ENCODE measurements around the gene FAM111A. TPM values are rescaled to one million over a fixed set of nuclear protein-coding genes. Genes with fewer than 3 reads are reported as not detected.

Gene FAM111A
- total and polyA plus RNA-seq, 10 of the 15 experiments (the other 5 are each of a cell fraction or from before 2014, with no cell fraction given) = 26.6 to 95.0 (median 67.5) TPM

DNA sequence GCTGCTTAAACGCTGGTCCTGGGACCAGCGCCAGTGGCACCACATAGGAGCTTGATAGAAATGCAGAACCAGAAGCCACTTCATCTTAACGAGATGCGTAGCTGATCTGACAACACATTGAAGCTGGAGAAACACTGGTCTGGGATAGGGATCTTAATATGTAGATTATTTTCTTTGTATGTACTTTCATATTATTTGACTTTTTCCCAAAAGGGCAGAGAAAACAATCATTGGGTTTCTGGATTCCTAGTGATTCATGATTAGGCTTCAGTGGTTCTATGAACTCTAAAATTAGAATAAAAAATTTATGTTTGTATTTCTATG lies 57.7 kb downstream of the FAM111A start (continued):
- TF ChIP-seq, protein P1, sequence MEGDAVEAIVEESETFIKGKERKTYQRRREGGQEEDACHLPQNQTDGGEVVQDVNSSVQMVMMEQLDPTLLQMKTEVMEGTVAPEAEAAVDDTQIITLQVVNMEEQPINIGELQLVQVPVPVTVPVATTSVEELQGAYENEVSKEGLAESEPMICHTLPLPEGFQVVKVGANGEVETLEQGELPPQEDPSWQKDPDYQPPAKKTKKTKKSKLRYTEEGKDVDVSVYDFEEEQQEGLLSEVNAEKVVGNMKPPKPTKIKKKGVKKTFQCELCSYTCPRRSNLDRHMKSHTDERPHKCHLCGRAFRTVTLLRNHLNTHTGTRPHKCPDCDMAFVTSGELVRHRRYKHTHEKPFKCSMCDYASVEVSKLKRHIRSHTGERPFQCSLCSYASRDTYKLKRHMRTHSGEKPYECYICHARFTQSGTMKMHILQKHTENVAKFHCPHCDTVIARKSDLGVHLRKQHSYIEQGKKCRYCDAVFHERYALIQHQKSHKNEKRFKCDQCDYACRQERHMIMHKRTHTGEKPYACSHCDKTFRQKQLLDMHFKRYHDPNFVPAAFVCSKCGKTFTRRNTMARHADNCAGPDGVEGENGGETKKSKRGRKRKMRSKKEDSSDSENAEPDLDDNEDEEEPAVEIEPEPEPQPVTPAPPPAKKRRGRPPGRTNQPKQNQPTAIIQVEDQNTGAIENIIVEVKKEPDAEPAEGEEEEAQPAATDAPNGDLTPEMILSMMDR (IDR thresholded peaks at IDR 0.05 in 2 of 3, conservative IDR thresholded peaks at IDR 0.05 in 1 of 3; ENCODE audit: control insufficient read depth in 2 of 3, extremely low read depth in 1 of 3, insufficient read depth in 1 of 3, low read depth in 3 of 3, low read length in 3 of 3) = peak in 2 of 3 experiments; percentile 14 to 17; a peak in 2 of 6 replicates
- TF ChIP-seq, protein P2, sequence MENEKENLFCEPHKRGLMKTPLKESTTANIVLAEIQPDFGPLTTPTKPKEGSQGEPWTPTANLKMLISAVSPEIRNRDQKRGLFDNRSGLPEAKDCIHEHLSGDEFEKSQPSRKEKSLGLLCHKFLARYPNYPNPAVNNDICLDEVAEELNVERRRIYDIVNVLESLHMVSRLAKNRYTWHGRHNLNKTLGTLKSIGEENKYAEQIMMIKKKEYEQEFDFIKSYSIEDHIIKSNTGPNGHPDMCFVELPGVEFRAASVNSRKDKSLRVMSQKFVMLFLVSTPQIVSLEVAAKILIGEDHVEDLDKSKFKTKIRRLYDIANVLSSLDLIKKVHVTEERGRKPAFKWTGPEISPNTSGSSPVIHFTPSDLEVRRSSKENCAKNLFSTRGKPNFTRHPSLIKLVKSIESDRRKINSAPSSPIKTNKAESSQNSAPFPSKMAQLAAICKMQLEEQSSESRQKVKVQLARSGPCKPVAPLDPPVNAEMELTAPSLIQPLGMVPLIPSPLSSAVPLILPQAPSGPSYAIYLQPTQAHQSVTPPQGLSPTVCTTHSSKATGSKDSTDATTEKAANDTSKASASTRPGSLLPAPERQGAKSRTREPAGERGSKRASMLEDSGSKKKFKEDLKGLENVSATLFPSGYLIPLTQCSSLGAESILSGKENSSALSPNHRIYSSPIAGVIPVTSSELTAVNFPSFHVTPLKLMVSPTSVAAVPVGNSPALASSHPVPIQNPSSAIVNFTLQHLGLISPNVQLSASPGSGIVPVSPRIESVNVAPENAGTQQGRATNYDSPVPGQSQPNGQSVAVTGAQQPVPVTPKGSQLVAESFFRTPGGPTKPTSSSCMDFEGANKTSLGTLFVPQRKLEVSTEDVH (IDR thresholded peaks at IDR 0.05; ENCODE audit: low read depth, partially characterized antibody) = no peak
- no peak for TF ChIP-seq NR2C1 (IDR thresholded peaks at IDR 0.05)
- no peak for TF ChIP-seq PAX5 (IDR thresholded peaks at IDR 0.05; ENCODE audit: borderline replicate concordance, low read depth, low read length)
- no peak for TF ChIP-seq BACH1 (IDR thresholded peaks at IDR 0.05; ENCODE audit: borderline replicate concordance)
- TF ChIP-seq FOXM1 (IDR thresholded peaks at IDR 0.05; ENCODE audit: low read depth, low read length) = no peak
- TF ChIP-seq WRNIP1 (IDR thresholded peaks at IDR 0.05; ENCODE audit: borderline replicate concordance, low read depth, low read length) = no peak
- TF ChIP-seq CREB1 (IDR thresholded peaks at IDR 0.05; ENCODE audit: low read depth) = no peak
- no peak for TF ChIP-seq PAX8 (IDR thresholded peaks at IDR 0.05)
- TF ChIP-seq HDAC6 (IDR thresholded peaks at IDR 0.05; ENCODE audit: unreplicated experiment) = no peak
- TF ChIP-seq RUNX3 (IDR thresholded peaks at IDR 0.05; ENCODE audit: low read length) = no peak
- TF ChIP-seq ZZZ3 (IDR thresholded peaks at IDR 0.05; ENCODE audit: control insufficient read depth, insufficient read length, low read depth) = no peak
- TF ChIP-seq SP1 (IDR thresholded peaks at IDR 0.05; ENCODE audit: low read depth, low read length) = no peak
- TF ChIP-seq, protein P3, sequence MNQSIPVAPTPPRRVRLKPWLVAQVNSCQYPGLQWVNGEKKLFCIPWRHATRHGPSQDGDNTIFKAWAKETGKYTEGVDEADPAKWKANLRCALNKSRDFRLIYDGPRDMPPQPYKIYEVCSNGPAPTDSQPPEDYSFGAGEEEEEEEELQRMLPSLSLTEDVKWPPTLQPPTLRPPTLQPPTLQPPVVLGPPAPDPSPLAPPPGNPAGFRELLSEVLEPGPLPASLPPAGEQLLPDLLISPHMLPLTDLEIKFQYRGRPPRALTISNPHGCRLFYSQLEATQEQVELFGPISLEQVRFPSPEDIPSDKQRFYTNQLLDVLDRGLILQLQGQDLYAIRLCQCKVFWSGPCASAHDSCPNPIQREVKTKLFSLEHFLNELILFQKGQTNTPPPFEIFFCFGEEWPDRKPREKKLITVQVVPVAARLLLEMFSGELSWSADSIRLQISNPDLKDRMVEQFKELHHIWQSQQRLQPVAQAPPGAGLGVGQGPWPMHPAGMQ (IDR thresholded peaks at IDR 0.05; ENCODE audit: borderline replicate concordance) = no peak
- TF ChIP-seq ZNF217 (IDR thresholded peaks at IDR 0.05) = no peak
- TF ChIP-seq FOS (IDR thresholded peaks at IDR 0.05; ENCODE audit: borderline replicate concordance, extremely low read depth, insufficient read length) = no peak
- no peak for TF ChIP-seq JUND (IDR thresholded peaks at IDR 0.05; ENCODE audit: low read depth, low read length)
- TF ChIP-seq, protein P4, sequence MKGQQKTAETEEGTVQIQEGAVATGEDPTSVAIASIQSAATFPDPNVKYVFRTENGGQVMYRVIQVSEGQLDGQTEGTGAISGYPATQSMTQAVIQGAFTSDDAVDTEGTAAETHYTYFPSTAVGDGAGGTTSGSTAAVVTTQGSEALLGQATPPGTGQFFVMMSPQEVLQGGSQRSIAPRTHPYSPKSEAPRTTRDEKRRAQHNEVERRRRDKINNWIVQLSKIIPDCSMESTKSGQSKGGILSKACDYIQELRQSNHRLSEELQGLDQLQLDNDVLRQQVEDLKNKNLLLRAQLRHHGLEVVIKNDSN (IDR thresholded peaks at IDR 0.05; ENCODE audit: borderline replicate concordance, extremely low read length, insufficient read depth, low read depth, low read length) = no peak
- TF ChIP-seq MYB (IDR thresholded peaks at IDR 0.05; ENCODE audit: borderline replicate concordance, low read depth, low read length) = no peak
- TF ChIP-seq ZBED1 (IDR thresholded peaks at IDR 0.05; ENCODE audit: borderline replicate concordance) = no peak
- no peak for TF ChIP-seq TCF7 (IDR thresholded peaks at IDR 0.05; ENCODE audit: borderline replicate concordance)
- TF ChIP-seq YY1 (IDR thresholded peaks at IDR 0.05; ENCODE audit: low read depth, low read length) = no peak
- TF ChIP-seq TBL1XR1 (IDR thresholded peaks at IDR 0.05; ENCODE audit: low read depth, low read length) = no peak
- TF ChIP-seq ESRRA (IDR thresholded peaks at IDR 0.05; ENCODE audit: low read length) = no peak
- no peak for TF ChIP-seq EGR1 (IDR thresholded peaks at IDR 0.05; ENCODE audit: borderline replicate concordance in 1 of 2, low read depth in 2 of 2, low read length in 2 of 2)
- no peak for TF ChIP-seq BCL11A (IDR thresholded peaks at IDR 0.05; ENCODE audit: low read depth, low read length)
- TF ChIP-seq KAT2A (conservative IDR thresholded peaks at IDR 0.05; ENCODE audit: control insufficient read depth, low read depth, low read length) = no peak

Data from GM12878 (cell line).